Peyer's patch (tissue), 4 donors: ENCODE results near the gene NRG3. TPM values are rescaled to one million over a fixed set of nuclear protein-coding genes. Genes with fewer than 3 reads are reported as not detected.

Source experiments
- DNase-seq, 3 donors: peaks; one replicate each; pipeline ENCODE4 v3.0.0-alpha.2; 2017 to 2019
- H3K27ac ChIP-seq, 4 donors: fragments of 200-600 bp; sonication (generic); one replicate each; pipeline ENCODE4 v1.5.1; 2016 to 2019
- H3K27me3 ChIP-seq, 2 donors: fragments of 200-600 bp; sonication (generic); one replicate each; pipeline ENCODE4 v1.5.1; 2019
- H3K36me3 ChIP-seq, 3 donors: fragments of 200-600 bp; sonication (generic); one replicate each; pipeline ENCODE4 v1.5.1; 2016 to 2019
- H3K4me1 ChIP-seq, 4 donors: fragments of 200-600 bp; sonication (generic); one replicate each; pipeline ENCODE4 v1.5.1; 2016 to 2019
- H3K4me3 ChIP-seq, 4 donors: fragments of 200-600 bp; sonication (generic); 1 replicate in 3 of 4; 2 replicates in 1 of 4; pipeline ENCODE4 v1.5.1; 2016 to 2019; ENCODE audit warnings: mild to moderate bottlenecking in 1 of 4
- H3K9me3 ChIP-seq, 4 donors: fragments of 200-600 bp; sonication (generic); one replicate each; pipeline ENCODE4 v1.5.1; 2016 to 2019; ENCODE audit warnings: mild to moderate bottlenecking in 1 of 4
- CTCF ChIP-seq, 6 experiments: fragments of 450-650 bp in 4 of 6; fragments of 200-600 bp in 2 of 6; sonication (generic) in 1 of 6; IDR thresholded peaks; one replicate each; pipeline ENCODE4 v1.5.1; 2017 to 2019; ENCODE audit warnings: antibody characterized with exemption in 6 of 6, mild to moderate bottlenecking in 3 of 6, moderate library complexity in 1 of 6
- POLR2A ChIP-seq, 2 donors: fragments of 450-650 bp; IDR thresholded peaks; one replicate each; pipeline ENCODE4 v1.5.1; 2017; ENCODE audit warnings: antibody characterized with exemption in 2 of 2, mild to moderate bottlenecking in 2 of 2, moderate library complexity in 2 of 2
- total RNA-seq, 4 donors: library from RNA; depleted of rRNA; stranded (reverse); fragments of >200 nt; gene quantifications; one replicate each; pipeline ENCODE4 v1.1.0, GENCODE V29; 2016

NRG3 gene
- total RNA-seq, 4 donors from 2014 or later: not detected

DNA sequence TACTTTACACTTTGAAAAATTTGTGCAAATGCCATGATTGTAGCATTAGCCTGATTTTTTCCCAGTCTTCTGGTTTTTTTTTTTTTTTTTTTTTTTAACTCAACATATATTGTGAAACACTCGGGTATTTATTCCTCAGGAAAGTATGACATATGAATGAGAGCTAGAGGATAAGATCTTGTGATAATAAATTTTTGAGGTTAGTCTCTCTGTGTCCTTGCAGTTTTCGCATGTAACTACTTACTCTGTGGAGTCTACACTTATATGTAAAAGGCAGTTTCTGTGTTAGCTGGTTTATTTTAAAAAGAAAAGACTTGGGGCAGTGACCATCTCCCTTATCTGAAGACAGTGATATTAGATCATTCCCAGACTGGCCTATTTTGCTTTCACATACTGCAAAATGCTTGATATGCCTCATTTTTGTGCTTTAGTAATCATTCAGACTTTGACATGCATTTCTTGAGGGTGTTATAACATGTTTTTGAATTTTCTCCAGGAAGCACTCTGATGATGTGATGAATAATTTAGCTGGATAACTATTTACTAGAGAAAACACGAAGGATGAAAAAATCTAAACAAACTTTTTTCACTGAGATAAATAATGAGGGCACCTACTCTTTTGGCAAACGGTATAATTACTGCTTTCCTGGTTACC is 371.0 kb downstream of the NRG3 start:
- H3K4me3 ChIP-seq: no peak overlapping the region
- no peak for TF ChIP-seq CTCF (IDR thresholded peaks at IDR 0.05)
- no peak for TF ChIP-seq POLR2A (IDR thresholded peaks at IDR 0.05)
- no peaks in the 10 kb centered on the region for H3K4me1 ChIP-seq
- no peaks in the 10 kb centered on the region for H3K36me3 ChIP-seq
- H3K9me3 ChIP-seq: no peaks in the 10 kb centered on the region
- no peaks in the 10 kb centered on the region for H3K27me3 ChIP-seq
- no peak overlapping the region for H3K27ac ChIP-seq
- no peak for DNase-seq

- no peak for DNase-seq
- H3K4me3 ChIP-seq: no peak overlapping the region
- H3K36me3 ChIP-seq: no peaks in the 10 kb centered on the region
- H3K9me3 ChIP-seq: no peaks in the 10 kb centered on the region
- H3K27me3 ChIP-seq: no peaks in the 10 kb centered on the region
- no peak overlapping the region for H3K27ac ChIP-seq
- H3K4me1 ChIP-seq: no peaks in the 10 kb centered on the region
- TF ChIP-seq CTCF (IDR thresholded peaks at IDR 0.05) (no peak), POLR2A (IDR thresholded peaks at IDR 0.05) (no peak)
Measured at GRCh38 chr10:82249141-82249540, 374.1 kb downstream of the NRG3 start.

DNA sequence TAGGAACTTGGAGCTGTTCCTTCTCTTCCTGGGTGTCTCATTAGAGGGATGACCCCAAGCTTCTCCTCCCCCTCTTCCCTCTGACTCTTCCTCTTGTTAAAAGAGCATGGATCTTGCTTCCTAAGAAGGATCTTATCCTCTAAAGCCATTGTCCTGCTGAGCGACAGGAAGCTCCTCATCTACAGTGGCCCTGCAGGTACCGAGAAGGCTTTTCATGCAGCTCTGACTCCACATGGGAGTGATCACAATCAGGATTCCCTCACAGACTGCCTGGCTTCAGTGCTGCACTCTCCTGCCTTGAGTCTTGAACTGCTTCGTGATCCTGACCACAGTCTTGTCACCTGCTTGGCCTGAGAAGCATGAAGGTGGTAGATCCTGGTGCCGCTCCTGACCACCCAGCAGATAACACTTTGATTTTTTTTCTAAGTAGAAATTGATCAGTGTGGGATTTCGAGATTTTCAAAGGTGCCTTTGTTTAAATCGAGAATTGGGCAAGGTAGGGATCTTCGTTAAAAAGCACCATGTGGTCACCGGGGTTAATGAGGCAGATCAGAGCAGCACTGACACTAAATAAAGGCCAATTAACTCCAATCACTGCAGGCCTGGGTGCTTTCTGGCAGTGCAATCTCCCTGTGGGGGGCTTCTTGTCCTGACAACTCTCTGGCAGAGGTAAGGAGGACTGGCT is 376.4 kb downstream of the NRG3 start:
- H3K9me3 ChIP-seq: no peaks in the 10 kb centered on the region
- H3K4me3 ChIP-seq: no peak overlapping the region
- DNase-seq: no peak
- H3K36me3 ChIP-seq: no peaks in the 10 kb centered on the region
- no peak overlapping the region for H3K27ac ChIP-seq
- TF ChIP-seq CTCF (IDR thresholded peaks at IDR 0.05) (no peak), POLR2A (IDR thresholded peaks at IDR 0.05) (no peak)
- no peaks in the 10 kb centered on the region for H3K27me3 ChIP-seq
- no peaks in the 10 kb centered on the region for H3K4me1 ChIP-seq

DNA sequence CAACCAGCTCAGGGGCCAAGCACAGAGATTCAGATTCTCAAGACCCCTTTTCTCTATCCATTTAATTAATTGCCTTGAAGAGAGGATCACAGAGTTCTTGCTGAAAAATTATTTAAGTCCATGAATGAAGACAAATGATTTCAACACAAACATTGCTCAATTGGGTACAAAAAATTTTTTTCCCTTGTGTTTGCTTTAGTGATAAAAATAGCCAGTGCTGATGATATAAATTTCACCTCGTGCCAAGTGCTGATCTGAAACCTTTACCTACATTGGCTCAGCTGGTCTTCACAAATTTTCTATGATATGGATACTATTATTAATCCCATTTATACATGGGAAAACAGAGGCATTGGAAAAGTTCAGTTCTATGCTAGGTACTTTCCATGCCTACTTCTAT is 377.1 kb downstream of the NRG3 start:
- no peaks in the 10 kb centered on the region for H3K36me3 ChIP-seq
- no peak overlapping the region for H3K4me3 ChIP-seq
- no peaks in the 10 kb centered on the region for H3K27me3 ChIP-seq
- no peaks in the 10 kb centered on the region for H3K9me3 ChIP-seq
- TF ChIP-seq CTCF (IDR thresholded peaks at IDR 0.05) (no peak), POLR2A (IDR thresholded peaks at IDR 0.05) (no peak)
- DNase-seq: no peak
- no peaks in the 10 kb centered on the region for H3K4me1 ChIP-seq
- H3K27ac ChIP-seq: no peak overlapping the region

GRCh38 chr10:82254237-82254636 is 379.2 kb downstream of the NRG3 start:
- no peaks in the 10 kb centered on the region for H3K9me3 ChIP-seq
- no peaks in the 10 kb centered on the region for H3K36me3 ChIP-seq
- TF ChIP-seq CTCF (IDR thresholded peaks at IDR 0.05) (no peak), POLR2A (IDR thresholded peaks at IDR 0.05) (no peak)
- no peaks in the 10 kb centered on the region for H3K4me1 ChIP-seq
- no peak for DNase-seq
- H3K27me3 ChIP-seq: no peaks in the 10 kb centered on the region
- H3K27ac ChIP-seq: no peak overlapping the region
- no peak overlapping the region for H3K4me3 ChIP-seq
